Keratinocyte (primary cell): Measurements from ENCODE around the gene BICRAL. TPM values are rescaled to one million over a fixed set of nuclear protein-coding genes. Genes with fewer than 3 reads are reported as not detected.
A peak's percentile ranks its signal among the peaks of the same experiment; 100 is the strongest.
"Not testable (repeated sequence)": the region's sequence is repeated elsewhere in the genome, so short reads cannot be mapped to it uniquely, and the experiment has no call there.

Experiments used
- DNase-seq: peaks from one replicate; pipeline ENCODE4 v3.0.0-alpha.2; 2011; ENCODE audit warnings: low read depth, missing footprints, low spot score
- FAIRE-seq: peaks from 2 replicates; lab custom pipeline; 2011; peaks lifted over from hg19 to GRCh38; lab: Jason Lieb, UNC
- H2AFZ ChIP-seq: 2 replicates; pipeline ENCODE4 v1.6.0; 2012; ENCODE audit warnings: low read length, control low read depth, inconsistent platforms; ENCODE audit not compliant: control insufficient read depth
- H3K27ac ChIP-seq: 2 replicates; pipeline ENCODE4 v1.5.1; 2011; ENCODE audit warnings: low read length; ENCODE audit not compliant: control insufficient read depth, insufficient read depth
- H3K27me3 ChIP-seq: 3 replicates; pipeline ENCODE4 v1.6.0; 2011; ENCODE audit warnings: low read length; ENCODE audit not compliant: control insufficient read depth, insufficient read depth; ENCODE audit errors: extremely low read depth
- H3K36me3 ChIP-seq, 2 experiments: 2 replicates in 1 of 2; 3 replicates in 1 of 2; pipeline ENCODE4 v1.5.1; 2011; ENCODE audit warnings: low read length in 2 of 2, mild to moderate bottlenecking in 1 of 2; ENCODE audit not compliant: control insufficient read depth in 2 of 2, insufficient read depth in 2 of 2; ENCODE audit errors: extremely low read depth in 1 of 2
- H3K4me1 ChIP-seq: 3 replicates; pipeline ENCODE4 v1.5.1; 2011; ENCODE audit warnings: low read length; ENCODE audit not compliant: control insufficient read depth, insufficient read depth; ENCODE audit errors: extremely low read depth
- H3K4me2 ChIP-seq: 3 replicates; pipeline ENCODE4 v1.6.0; 2011; ENCODE audit warnings: low read depth, low read length; ENCODE audit not compliant: control insufficient read depth, insufficient read depth; ENCODE audit errors: extremely low read depth
- H3K4me3 ChIP-seq, 3 experiments: fragments of 200-600 bp in 1 of 3; sonication (generic) in 1 of 3; 2 replicates in 2 of 3; 3 replicates in 1 of 3; pipeline ENCODE4 v1.5.1; 2011 to 2016; ENCODE audit warnings: low read length in 3 of 3, mild to moderate bottlenecking in 3 of 3, control low read depth in 2 of 3, inconsistent platforms in 1 of 3, low read depth in 1 of 3, mixed read lengths in 1 of 3, mixed run types in 1 of 3, moderate library complexity in 1 of 3; ENCODE audit not compliant: control insufficient read depth in 2 of 3, insufficient read depth in 2 of 3; ENCODE audit errors: extremely low read depth in 1 of 3
- H3K79me2 ChIP-seq: 2 replicates; pipeline ENCODE4 v1.6.0; 2012; ENCODE audit warnings: low read length; ENCODE audit not compliant: control insufficient read depth, insufficient read depth
- H3K9ac ChIP-seq: 3 replicates; pipeline ENCODE4 v1.6.0; 2011; ENCODE audit warnings: low read length; ENCODE audit not compliant: control insufficient read depth, insufficient read depth; ENCODE audit errors: extremely low read depth
- H3K9me1 ChIP-seq: 3 replicates; pipeline ENCODE4 v1.6.0; 2011; ENCODE audit warnings: low read length; ENCODE audit not compliant: control insufficient read depth, insufficient read depth; ENCODE audit errors: extremely low read depth
- H3K9me3 ChIP-seq: 2 replicates; pipeline ENCODE4 v1.5.1; 2012; ENCODE audit warnings: low read depth, low read length; ENCODE audit not compliant: control insufficient read depth
- H4K20me1 ChIP-seq: 3 replicates; pipeline ENCODE4 v1.6.0; 2011; ENCODE audit warnings: low read length; ENCODE audit not compliant: control insufficient read depth, insufficient read depth; ENCODE audit errors: extremely low read depth
- EZH2 ChIP-seq: IDR thresholded peaks from one replicate; pipeline ENCODE4 v1.6.1; 2012; ENCODE audit warnings: inconsistent platforms, mild to moderate bottlenecking, low read length, moderate library complexity
- dilution Hi-C: fragments of 300-500 bp; cut with MboI; formaldehyde crosslinking; loops from one replicate; pipeline ENCODE4 v1.7.0; 2020; ENCODE audit warnings: low sequenced_read_pairs; ENCODE audit not compliant: extremely low pct_ligation_motif_present
- polyA minus RNA-seq, 3 experiments: library from RNA; depleted of rRNA, polyadenylated mRNA; stranded (reverse); fragments of >200 nt; gene quantifications; 1 replicate in 1 of 3; 2 replicates in 1 of 3; 3 replicates in 1 of 3; pipeline ENCODE4 v1.2.3, GENCODE V29; 2011
- polyA plus RNA-seq, 5 experiments: library from polyadenylated mRNA; depleted of rRNA in 3 of 5; stranded (reverse) in 3 of 5; stranded (forward) in 1 of 5; unstranded in 1 of 5; fragments of >200 nt; gene quantifications; 1 replicate in 1 of 5; 2 replicates in 3 of 5; 3 replicates in 1 of 5; pipeline versions ENCODE4 v1.2.1 to v1.2.3, GENCODE V29; 2011 to 2012; ENCODE audit warnings: missing spikeins in 2 of 5, low read depth in 1 of 5, low replicate concordance in 1 of 5
- TF ChIP-seq, protein P1 (sequence below), 3 experiments: IDR thresholded peaks in 1 of 3; conservative IDR thresholded peaks in 1 of 3; optimal IDR thresholded peaks in 1 of 3; 2 replicates in 2 of 3; 3 replicates in 1 of 3; pipeline versions ENCODE3 to v1.5.1; 2011; ENCODE audit warnings: low read length in 3 of 3, mild to moderate bottlenecking in 3 of 3, moderate library complexity in 2 of 3, control low read depth in 1 of 3, inconsistent platforms in 1 of 3; ENCODE audit not compliant: insufficient read depth in 2 of 3; ENCODE audit errors: extremely low read depth in 1 of 3

Gene BICRAL, protein sequence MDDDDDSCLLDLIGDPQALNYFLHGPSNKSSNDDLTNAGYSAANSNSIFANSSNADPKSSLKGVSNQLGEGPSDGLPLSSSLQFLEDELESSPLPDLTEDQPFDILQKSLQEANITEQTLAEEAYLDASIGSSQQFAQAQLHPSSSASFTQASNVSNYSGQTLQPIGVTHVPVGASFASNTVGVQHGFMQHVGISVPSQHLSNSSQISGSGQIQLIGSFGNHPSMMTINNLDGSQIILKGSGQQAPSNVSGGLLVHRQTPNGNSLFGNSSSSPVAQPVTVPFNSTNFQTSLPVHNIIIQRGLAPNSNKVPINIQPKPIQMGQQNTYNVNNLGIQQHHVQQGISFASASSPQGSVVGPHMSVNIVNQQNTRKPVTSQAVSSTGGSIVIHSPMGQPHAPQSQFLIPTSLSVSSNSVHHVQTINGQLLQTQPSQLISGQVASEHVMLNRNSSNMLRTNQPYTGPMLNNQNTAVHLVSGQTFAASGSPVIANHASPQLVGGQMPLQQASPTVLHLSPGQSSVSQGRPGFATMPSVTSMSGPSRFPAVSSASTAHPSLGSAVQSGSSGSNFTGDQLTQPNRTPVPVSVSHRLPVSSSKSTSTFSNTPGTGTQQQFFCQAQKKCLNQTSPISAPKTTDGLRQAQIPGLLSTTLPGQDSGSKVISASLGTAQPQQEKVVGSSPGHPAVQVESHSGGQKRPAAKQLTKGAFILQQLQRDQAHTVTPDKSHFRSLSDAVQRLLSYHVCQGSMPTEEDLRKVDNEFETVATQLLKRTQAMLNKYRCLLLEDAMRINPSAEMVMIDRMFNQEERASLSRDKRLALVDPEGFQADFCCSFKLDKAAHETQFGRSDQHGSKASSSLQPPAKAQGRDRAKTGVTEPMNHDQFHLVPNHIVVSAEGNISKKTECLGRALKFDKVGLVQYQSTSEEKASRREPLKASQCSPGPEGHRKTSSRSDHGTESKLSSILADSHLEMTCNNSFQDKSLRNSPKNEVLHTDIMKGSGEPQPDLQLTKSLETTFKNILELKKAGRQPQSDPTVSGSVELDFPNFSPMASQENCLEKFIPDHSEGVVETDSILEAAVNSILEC
- 4.2 to 6.5 TPM (median 5.0 TPM) in 3 replicates for polyA plus RNA-seq
- polyA plus RNA-seq (2011; ENCODE audit: low read depth), result 1.4 TPM
- polyA plus RNA-seq (2011; cell fraction: cytosol; rRNA removed), result 3.3 and 5.7 TPM in 2 replicates
- polyA plus RNA-seq (2011; cell fraction: nucleus; rRNA removed), result 8.0 and 8.2 TPM in 2 replicates
- polyA plus RNA-seq (2012; ENCODE audit: low replicate concordance), result 3.0 and 3.6 TPM in 2 replicates
- polyA minus RNA-seq, result 5.6 to 13.1 TPM (median 10.2 TPM) in 3 replicates
- polyA minus RNA-seq (2011; cell fraction: cytosol; rRNA and poly(A)+ RNA removed), result 5.4 TPM
- 6.0 and 10.6 TPM in 2 replicates for polyA minus RNA-seq (2011; cell fraction: nucleus; rRNA and poly(A)+ RNA removed)

DNA sequence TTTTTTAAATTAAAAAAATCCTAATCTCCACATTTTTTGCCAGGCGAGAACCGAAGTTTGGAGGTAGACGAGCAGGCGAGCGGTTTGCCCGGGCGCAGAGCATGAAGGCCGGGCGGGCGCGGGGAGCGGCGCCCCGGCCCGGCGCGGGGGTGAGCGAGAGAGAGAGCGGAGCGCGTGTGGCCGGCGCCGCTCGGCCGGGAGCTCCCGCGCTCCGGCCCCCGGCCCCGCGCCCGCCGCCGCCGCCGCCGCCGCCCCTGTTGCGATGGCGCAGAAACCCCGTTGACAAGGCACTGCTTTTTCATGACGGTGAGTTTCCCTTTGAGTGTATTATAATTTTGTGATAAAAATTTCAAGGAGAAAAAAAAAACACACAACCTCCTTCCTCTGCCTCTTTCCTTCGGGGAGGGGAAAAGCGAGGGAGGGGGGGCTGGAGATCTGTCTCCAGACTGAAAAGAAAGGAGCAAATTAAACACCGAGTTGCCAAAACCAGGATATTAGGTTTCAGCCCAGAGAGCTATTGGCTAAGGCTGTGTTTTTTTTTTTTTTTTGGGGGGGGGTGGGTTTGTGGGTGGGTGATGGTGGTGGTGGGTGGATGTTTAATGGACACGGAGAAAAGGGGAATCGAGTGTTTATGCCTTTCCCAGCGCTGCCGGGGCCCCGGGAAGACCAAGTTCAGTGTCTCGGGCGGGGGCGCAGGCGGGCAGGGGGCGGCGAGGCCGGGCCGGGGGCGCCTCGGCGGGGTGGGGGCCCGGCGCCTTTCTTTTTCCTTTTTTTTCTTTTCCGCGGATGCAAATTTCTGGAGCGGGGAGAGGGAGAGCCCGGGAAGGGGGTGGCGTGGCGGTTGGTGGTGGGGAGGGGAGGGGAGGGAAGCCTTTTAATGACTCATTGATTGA is at the start of gene BICRAL:
BICRAL (plus strand) TSS at position 257 of the 893 bp plus-strand sequence. CDS start 39,971 bp downstream, outside the sequence.
- no peaks in the 10 kb centered on the region for H3K27me3 ChIP-seq
- H3K9ac ChIP-seq, result peak within 1 kb of the TSS; percentile 98
- FAIRE-seq, result no peak
- DNase-seq, result no peak
- no peaks in the 10 kb centered on the region for H4K20me1 ChIP-seq
- H3K9me3 ChIP-seq, result no peaks in the 10 kb centered on the region
- H3K4me1 ChIP-seq, result peaks cover 11% of the 10 kb centered on the region
- H3K4me3 ChIP-seq, result peak within 1 kb of the TSS; percentile 82 to 88 (median 85)
- dilution Hi-C loops, result no loop called here
- H3K79me2 ChIP-seq, result peaks cover 16% of the 10 kb centered on the region
- H3K27ac ChIP-seq, result peak within 1 kb of the TSS; percentile 96
- H3K36me3 ChIP-seq, result peaks cover 0 to 1% of the 10 kb centered on the region in 2 experiments
- no peaks in the 10 kb centered on the region for H3K9me1 ChIP-seq
- peak within 1 kb of the TSS; percentile 96 for H3K4me2 ChIP-seq
- peak within 1 kb of the TSS; percentile 78 for H2AFZ ChIP-seq
- TF ChIP-seq EZH2, result no peak
- TF ChIP-seq, protein P1, sequence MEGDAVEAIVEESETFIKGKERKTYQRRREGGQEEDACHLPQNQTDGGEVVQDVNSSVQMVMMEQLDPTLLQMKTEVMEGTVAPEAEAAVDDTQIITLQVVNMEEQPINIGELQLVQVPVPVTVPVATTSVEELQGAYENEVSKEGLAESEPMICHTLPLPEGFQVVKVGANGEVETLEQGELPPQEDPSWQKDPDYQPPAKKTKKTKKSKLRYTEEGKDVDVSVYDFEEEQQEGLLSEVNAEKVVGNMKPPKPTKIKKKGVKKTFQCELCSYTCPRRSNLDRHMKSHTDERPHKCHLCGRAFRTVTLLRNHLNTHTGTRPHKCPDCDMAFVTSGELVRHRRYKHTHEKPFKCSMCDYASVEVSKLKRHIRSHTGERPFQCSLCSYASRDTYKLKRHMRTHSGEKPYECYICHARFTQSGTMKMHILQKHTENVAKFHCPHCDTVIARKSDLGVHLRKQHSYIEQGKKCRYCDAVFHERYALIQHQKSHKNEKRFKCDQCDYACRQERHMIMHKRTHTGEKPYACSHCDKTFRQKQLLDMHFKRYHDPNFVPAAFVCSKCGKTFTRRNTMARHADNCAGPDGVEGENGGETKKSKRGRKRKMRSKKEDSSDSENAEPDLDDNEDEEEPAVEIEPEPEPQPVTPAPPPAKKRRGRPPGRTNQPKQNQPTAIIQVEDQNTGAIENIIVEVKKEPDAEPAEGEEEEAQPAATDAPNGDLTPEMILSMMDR (optimal IDR thresholded peaks at IDR 0.05 in 1 of 3, IDR thresholded peaks at IDR 0.05 in 1 of 3, conservative IDR thresholded peaks at IDR 0.05 in 1 of 3; ENCODE audit: extremely low read depth in 1 of 3, insufficient read depth in 2 of 3, low read length in 3 of 3), result no peak

DNA sequence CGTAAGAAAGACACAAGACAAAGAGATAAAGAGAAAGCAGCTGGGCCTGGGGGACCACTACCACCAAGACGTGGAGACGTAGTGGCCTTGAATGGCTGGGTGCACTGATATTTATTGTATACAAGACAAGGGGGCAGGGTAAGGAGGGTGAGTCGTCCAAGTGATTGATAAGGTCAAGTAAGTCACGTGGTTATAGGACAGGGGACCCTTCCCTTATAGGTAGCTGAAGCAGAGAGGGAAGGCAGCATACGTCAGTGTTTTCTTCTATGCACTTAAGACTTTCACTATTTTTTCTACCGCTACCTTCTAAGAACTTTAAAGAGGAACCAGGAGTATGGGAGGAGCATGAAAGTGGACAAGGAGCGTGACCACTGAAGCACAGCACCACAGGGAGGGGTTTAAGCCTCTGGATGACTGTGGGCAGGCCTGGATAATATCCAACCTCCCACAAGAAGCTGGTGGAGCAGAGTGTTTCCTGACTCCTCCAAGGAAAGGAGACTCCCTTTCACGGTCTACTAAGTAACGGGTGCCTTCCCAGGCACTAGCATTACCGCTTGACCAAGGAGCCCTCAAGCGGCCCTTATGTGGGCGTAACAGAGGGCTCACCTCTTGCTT is 47.9 kb upstream of the BICRAL start:
- H3K4me3 ChIP-seq, H3K9me3 ChIP-seq, DNase-seq, H3K9ac ChIP-seq, H3K27me3 ChIP-seq, H3K4me2 ChIP-seq, H4K20me1 ChIP-seq, H2AFZ ChIP-seq, H3K36me3 ChIP-seq, H3K4me1 ChIP-seq, H3K27ac ChIP-seq, dilution Hi-C loops, FAIRE-seq, H3K79me2 ChIP-seq, H3K9me1 ChIP-seq: not testable (repeated sequence)
